Mesodermal cell (in vitro differentiated cells): Measurements from ENCODE around the gene ZNF805.
"Not testable (repeated sequence)": the region's sequence is repeated elsewhere in the genome, so short reads cannot be mapped to it uniquely, and the experiment has no call there.

ENCODE experiments used
- H3K27ac ChIP-seq: 2 replicates; pipeline ENCODE4 v1.7.0; 2013; ENCODE audit warnings: mild to moderate bottlenecking, low read depth, low read length, moderate library complexity; ENCODE audit not compliant: severe bottlenecking
- H3K36me3 ChIP-seq: 2 replicates; pipeline ENCODE4 v1.7.1; 2013; ENCODE audit warnings: mild to moderate bottlenecking, low read length, moderate library complexity; ENCODE audit not compliant: control insufficient read depth, insufficient read depth
- H3K4me1 ChIP-seq: one replicate; pipeline ENCODE4 v1.7.1; 2013; ENCODE audit warnings: mild to moderate bottlenecking, low read length; ENCODE audit not compliant: insufficient read depth, control insufficient read depth, poor library complexity, severe bottlenecking
- H3K4me3 ChIP-seq: 2 replicates; pipeline ENCODE4 v1.7.0; 2013; ENCODE audit warnings: low read length, control low read depth, mild to moderate bottlenecking; ENCODE audit not compliant: insufficient read depth, poor library complexity, severe bottlenecking; ENCODE audit errors: extremely low read depth
- H3K9me3 ChIP-seq: 2 replicates; pipeline ENCODE4 v1.7.1; 2013; ENCODE audit warnings: mild to moderate bottlenecking, low read length, moderate library complexity; ENCODE audit not compliant: control insufficient read depth
- WGBS, 2 experiments: methylation state at CpG; one replicate each; pipeline ENCODE4 v1.1.5; 2013; ENCODE audit warnings: missing lambda C conversion rate in 2 of 2; ENCODE audit not compliant: insufficient coverage in 2 of 2; 5-methylcytosine and 5-hydroxymethylcytosine counted together

The ZNF805 gene

GRCh38 chr19:57233207-57233606, 7.2 kb upstream of the ZNF805 start:
- Histone ChIP-seq H3K4me3 (no peak overlapping the region), H3K9me3 (no peaks in the 10 kb centered on the region), H3K36me3 (no peaks in the 10 kb centered on the region), H3K27ac (no peak overlapping the region), H3K4me1 (no peaks in the 10 kb centered on the region)
- WGBS, 2 experiments: 75 to 80% methylated on average over 1 of the region's 1 CpG

- WGBS, 2 experiments: 62 to 63% methylated on average over 10 of the region's 12 CpGs
- Histone ChIP-seq H3K4me1 (peaks cover 8% of the 10 kb centered on the region), H3K36me3 (peaks cover 32% of the 10 kb centered on the region), H3K4me3 (peak overlapping the region; percentile 93), H3K9me3 (no peaks in the 10 kb centered on the region), H3K27ac (peak overlapping the region; percentile 71)
Observed at GRCh38 chr19:57239982-57240310, 486 bp upstream of the ZNF805 start.

GRCh38 chr19:57241176-57241575, 744 bp downstream of the ZNF805 start:
- Histone ChIP-seq H3K4me1 (peaks cover 8% of the 10 kb centered on the region), H3K36me3 (peaks cover 44% of the 10 kb centered on the region), H3K4me3 (peak overlapping the region; percentile 93), H3K9me3 (no peaks in the 10 kb centered on the region), H3K27ac (peak overlapping the region; percentile 71)
- 47 to 48% methylated on average over 7 of the region's 7 CpGs for WGBS, 2 experiments

- Histone ChIP-seq H3K4me1 (peaks cover 8% of the 10 kb centered on the region), H3K9me3 (no peaks in the 10 kb centered on the region), H3K4me3 (no peak overlapping the region), H3K36me3 (peaks cover 60% of the 10 kb centered on the region), H3K27ac (no peak overlapping the region)
- 91 to 96% methylated on average over 4 of the region's 5 CpGs for WGBS, 2 experiments
Observed at GRCh38 chr19:57242821-57243220, 2.4 kb downstream of the ZNF805 start.

DNA sequence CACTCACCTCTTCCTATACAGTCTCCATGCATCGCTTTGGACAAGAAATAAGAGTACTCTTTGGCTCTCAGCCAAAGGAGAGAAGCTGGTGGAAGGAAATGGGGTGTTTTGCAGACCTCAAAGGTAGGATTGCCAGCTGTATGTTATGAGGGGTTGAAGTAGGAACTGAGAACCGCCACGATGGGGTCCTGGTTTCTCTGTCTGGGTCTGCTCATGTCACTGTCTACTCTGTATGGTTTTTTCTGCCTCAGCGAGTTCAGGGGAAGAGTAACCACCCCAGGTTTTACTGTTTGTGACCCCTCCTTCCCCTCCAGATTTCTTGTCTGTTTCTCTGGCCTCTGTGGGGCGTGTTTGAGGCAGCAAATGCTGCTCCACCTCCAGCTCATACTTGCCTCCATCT, 4.1 kb downstream of the ZNF805 start:
- no peak overlapping the region for H3K4me3 ChIP-seq
- peaks cover 75% of the 10 kb centered on the region for H3K36me3 ChIP-seq
- WGBS, 2 experiments: 81 to 90% methylated on average over 4 of the region's 5 CpGs
- H3K27ac ChIP-seq: no peak overlapping the region
- no peaks in the 10 kb centered on the region for H3K9me3 ChIP-seq
- H3K4me1 ChIP-seq: peaks cover 8% of the 10 kb centered on the region

DNA sequence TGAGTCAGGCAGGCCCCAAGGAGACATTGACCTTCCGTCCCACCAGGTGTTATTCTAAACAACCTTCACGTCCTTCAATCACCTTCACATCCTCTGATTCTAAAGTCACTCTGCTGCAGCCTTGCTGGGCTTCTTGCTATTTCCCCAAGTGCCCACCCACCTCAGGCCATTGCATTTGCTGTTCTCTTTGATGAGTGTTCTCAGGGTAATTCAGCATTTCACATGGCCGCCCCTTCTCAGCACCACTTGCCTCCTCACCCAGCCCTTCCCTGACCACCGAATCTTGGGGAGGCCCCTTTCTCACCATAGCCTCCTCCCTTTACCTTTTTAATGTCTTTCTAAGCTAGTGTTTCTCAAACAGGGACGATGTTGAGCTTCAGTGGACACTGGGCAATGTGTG, 4.6 kb downstream of the ZNF805 start:
- peaks cover 78% of the 10 kb centered on the region for H3K36me3 ChIP-seq
- no peak overlapping the region for H3K4me3 ChIP-seq
- H3K9me3 ChIP-seq: no peaks in the 10 kb centered on the region
- 92 to 95% methylated on average over 4 to 5 of the region's 5 CpGs for WGBS, 2 experiments
- H3K27ac ChIP-seq: no peak overlapping the region
- peaks cover 8% of the 10 kb centered on the region for H3K4me1 ChIP-seq

GRCh38 chr19:57245959-57246358, 5.5 kb downstream of the ZNF805 start:
- WGBS, 2 experiments: 92 to 97% methylated on average over 2 to 4 of the region's 6 CpGs
- Histone ChIP-seq H3K36me3 (peaks cover 85% of the 10 kb centered on the region), H3K4me1 (peaks cover 8% of the 10 kb centered on the region), H3K27ac (no peak overlapping the region), H3K9me3 (no peaks in the 10 kb centered on the region), H3K4me3 (no peak overlapping the region)

GRCh38 chr19:57248646-57249045, 8.2 kb downstream of the ZNF805 start:
- Histone ChIP-seq H3K9me3 (no peaks in the 10 kb centered on the region), H3K4me1 (peaks cover 1% of the 10 kb centered on the region), H3K36me3 (peaks cover 87% of the 10 kb centered on the region), H3K27ac (no peak overlapping the region), H3K4me3 (no peak overlapping the region)
- 74 to 87% methylated on average over 3 of the region's 6 CpGs for WGBS, 2 experiments

DNA sequence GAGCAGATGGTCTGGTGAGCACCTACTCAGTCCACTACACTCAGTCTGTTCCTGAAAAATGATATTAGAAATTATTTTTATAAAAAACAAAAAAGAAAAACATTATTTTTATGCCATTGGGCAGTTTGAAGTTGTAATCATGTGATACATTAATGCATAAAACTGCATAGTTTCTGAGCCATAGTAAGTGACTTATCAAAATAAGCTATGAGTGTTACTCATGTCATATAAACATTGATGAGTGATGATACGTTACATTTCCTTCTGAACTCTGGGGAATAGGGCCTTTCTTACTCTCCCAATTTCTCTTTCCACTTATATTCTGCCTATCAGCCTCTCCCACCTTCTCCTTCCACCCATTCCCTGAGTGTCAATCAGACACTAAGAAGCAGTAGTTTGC, 8.9 kb downstream of the ZNF805 start:
- peaks cover 87% of the 10 kb centered on the region for H3K36me3 ChIP-seq
- H3K4me1 ChIP-seq: peaks cover 4% of the 10 kb centered on the region
- no peak overlapping the region for H3K4me3 ChIP-seq
- WGBS, 2 experiments: no CpG with 5 or more reads among the region's 1 CpG
- H3K27ac ChIP-seq: no peak overlapping the region
- H3K9me3 ChIP-seq: no peaks in the 10 kb centered on the region

- H3K9me3 ChIP-seq, H3K4me1 ChIP-seq, H3K4me3 ChIP-seq, H3K27ac ChIP-seq: not testable (repeated sequence)
- WGBS, 2 experiments: 90 to 97% methylated on average over 4 to 6 of the region's 11 CpGs
- H3K36me3 ChIP-seq: peaks cover 52% of the 10 kb centered on the region
Observed at GRCh38 chr19:57253767-57254166, 13.3 kb downstream of the ZNF805 start.

DNA sequence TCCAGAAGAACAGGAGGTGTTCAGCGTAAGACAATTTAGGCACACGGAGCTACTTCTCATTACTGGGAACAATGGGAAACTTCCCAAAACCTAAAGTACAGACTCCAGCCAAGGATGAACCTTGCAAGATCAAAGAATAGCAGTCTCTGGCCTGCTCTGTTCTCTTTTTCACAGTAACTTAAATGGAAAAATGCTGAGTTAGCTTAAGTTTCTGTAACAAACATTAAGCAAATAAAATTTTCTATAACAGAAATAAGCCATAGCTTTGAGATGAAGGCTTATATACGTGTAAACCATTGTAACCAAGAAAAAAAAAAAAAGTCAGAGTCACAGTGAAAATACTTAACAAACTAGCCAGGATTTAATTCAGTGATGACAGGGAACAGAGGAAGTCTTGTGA, 21.6 kb downstream of the ZNF805 start:
- WGBS, 2 experiments: 95% methylated on average over 2 of the region's 3 CpGs; no CpG with 5 or more reads in 1 of the 2 experiments
- Histone ChIP-seq H3K4me3 (no peak overlapping the region), H3K4me1 (no peaks in the 10 kb centered on the region), H3K36me3 (peaks cover 17% of the 10 kb centered on the region), H3K9me3 (no peaks in the 10 kb centered on the region), H3K27ac (no peak overlapping the region)
